Activated CD4-positive, alpha-beta T cell treated with anti-CD3 and anti-CD28 coated beads, Interleukin-2, amount 10 ng/mL, durations not matched to agents 24 days and 14 days (primary cell): ENCODE measurements around the gene IL31RA. TPM values are rescaled to one million over a fixed set of nuclear protein-coding genes. Genes with fewer than 3 reads are reported as not detected.
A peak's percentile ranks its signal among the peaks of the same experiment; 100 is the strongest.

ENCODE experiments used
- DNase-seq: peaks from one replicate; pipeline ENCODE4 v3.0.0; 2022
- H3K27ac Mint-ChIP-seq: one replicate; pipeline ENCODE4 v1.8.0; 2022; ENCODE audit warnings: mild to moderate bottlenecking, mixed read lengths
- H3K27me3 Mint-ChIP-seq: one replicate; pipeline ENCODE4 v1.8.0; 2022; ENCODE audit warnings: mixed read lengths
- H3K36me3 Mint-ChIP-seq: one replicate; pipeline ENCODE4 v1.8.0; 2022; ENCODE audit warnings: low read depth, mild to moderate bottlenecking, mixed read lengths
- H3K4me1 Mint-ChIP-seq: one replicate; pipeline ENCODE4 v1.8.0; 2021; ENCODE audit warnings: mixed read lengths
- H3K4me3 Mint-ChIP-seq: one replicate; pipeline ENCODE4 v1.8.0; 2022; ENCODE audit warnings: mild to moderate bottlenecking, moderate library complexity, mixed read lengths
- H3K9me3 Mint-ChIP-seq: one replicate; pipeline ENCODE4 v1.8.0; 2021; ENCODE audit warnings: mixed read lengths
- intact Hi-C: fragments of 100-400 bp; cut with micrococcal nuclease; formaldehyde crosslinking; loops from one replicate; pipeline ENCODE4 v1.15.1; 2023
- total RNA-seq: library from RNA; stranded (reverse); gene quantifications from 2 replicates; pipeline ENCODE4 v1.2.3, GENCODE V29; 2022

The IL31RA gene
- total RNA-seq, 1 donor from 2014 or later: 0.63 TPM

GRCh38 chr5:55966284-55966683, 115.1 kb downstream of the IL31RA start:
- peak overlapping the region; percentile 48 for H3K27ac Mint-ChIP-seq
- DNase-seq: no peak
- intact Hi-C loops: no loop called here

GRCh38 chr5:55969956-55970355, 118.8 kb downstream of the IL31RA start:
- Mint-ChIP-seq H3K27ac (peak overlapping the region; percentile 2), H3K27me3 (no peaks in the 10 kb centered on the region), H3K9me3 (no peaks in the 10 kb centered on the region), H3K4me3 (no peak overlapping the region), H3K36me3 (peaks cover 53% of the 10 kb centered on the region), H3K4me1 (peaks cover 32% of the 10 kb centered on the region)
- peak; percentile 53 for DNase-seq
- intact Hi-C loops: no loop called here

More at GRCh38 chr5:55966284-55966683, 115.1 kb downstream of the IL31RA start:
- H3K9me3 Mint-ChIP-seq: no peaks in the 10 kb centered on the region
- H3K27me3 Mint-ChIP-seq: no peaks in the 10 kb centered on the region
- peaks cover 52% of the 10 kb centered on the region for H3K36me3 Mint-ChIP-seq
- peaks cover 25% of the 10 kb centered on the region for H3K4me1 Mint-ChIP-seq
- no peak overlapping the region for H3K4me3 Mint-ChIP-seq

Other genes with a start within 250 kb of the IL31RA start
- gene SLC38A9, start 139.0 kb upstream of the IL31RA start, total RNA-seq: 20.5 and 21.4 TPM in 2 replicates
- gene DDX4, start 113.3 kb upstream of the IL31RA start, total RNA-seq: 0.19 and 0.40 TPM in 2 replicates
- 65.1 and 68.2 TPM in 2 replicates for gene IL6ST, start 143.6 kb downstream of the IL31RA start, total RNA-seq